Left ventricle myocardium inferior (tissue), 1 donor: ENCODE results near the gene TULP3. TPM values are rescaled to one million over a fixed set of nuclear protein-coding genes. Genes with fewer than 3 reads are reported as not detected.

Experiments
- DNase-seq: peaks from one replicate; pipeline ENCODE4 v3.0.0-alpha.2; 2020
- H3K27ac ChIP-seq: fragments of 200-600 bp; replicated peaks from 2 replicates; pipeline ENCODE4 v1.8.0; 2021
- H3K27me3 ChIP-seq: fragments of 200-600 bp; 2 replicates; pipeline ENCODE4 v1.8.0; 2021; ENCODE audit warnings: low read depth
- H3K36me3 ChIP-seq: fragments of 200-600 bp; 2 replicates; pipeline ENCODE4 v1.8.0; 2021
- H3K4me1 ChIP-seq: fragments of 200-600 bp; 2 replicates; pipeline ENCODE4 v1.8.0; 2021
- H3K4me3 ChIP-seq: fragments of 200-600 bp; 2 replicates; pipeline ENCODE4 v1.8.0; 2021; ENCODE audit warnings: mild to moderate bottlenecking, moderate library complexity
- H3K9me3 ChIP-seq: fragments of 200-600 bp; replicated peaks from 2 replicates; pipeline ENCODE4 v1.8.0; 2021
- CTCF ChIP-seq: fragments of 200-600 bp; IDR thresholded peaks from 2 replicates; pipeline ENCODE4 v1.8.0; 2021; ENCODE audit warnings: antibody characterized with exemption, mild to moderate bottlenecking, borderline replicate concordance
- intact Hi-C: fragments of 100-400 bp; cut with micrococcal nuclease; formaldehyde crosslinking; loops from one replicate; pipeline ENCODE4 v1.11.0; 2022
- total RNA-seq: library from RNA; stranded (reverse); fragmentation: NEBNext Ultra II Directional; extraction: Animal tissue kit (Norgen Biotek cat#: 25700); gene quantifications from one replicate; pipeline ENCODE4 v1.2.1, GENCODE V29; 2021
- donor health status: DM: no; HTN: yes; CAD: no; lungs with severe emphysema.

The TULP3 gene
- total RNA-seq, 1 donor from 2014 or later, result 4.8 TPM

- Histone ChIP-seq H3K4me3 (peak overlapping the region; percentile 76), H3K27ac (peak overlapping the region; percentile 92), H3K4me1 (peaks cover 44% of the 10 kb centered on the region), H3K9me3 (no peaks in the 10 kb centered on the region), H3K27me3 (peaks cover 11% of the 10 kb centered on the region), H3K36me3 (no peaks in the 10 kb centered on the region)
- TF ChIP-seq CTCF, result no peak
- no peak for DNase-seq
- intact Hi-C loops, result no loop called here
These were observed 67.2 kb downstream of the TULP3 start for GRCh38 chr12:2957816-2958431.

DNA sequence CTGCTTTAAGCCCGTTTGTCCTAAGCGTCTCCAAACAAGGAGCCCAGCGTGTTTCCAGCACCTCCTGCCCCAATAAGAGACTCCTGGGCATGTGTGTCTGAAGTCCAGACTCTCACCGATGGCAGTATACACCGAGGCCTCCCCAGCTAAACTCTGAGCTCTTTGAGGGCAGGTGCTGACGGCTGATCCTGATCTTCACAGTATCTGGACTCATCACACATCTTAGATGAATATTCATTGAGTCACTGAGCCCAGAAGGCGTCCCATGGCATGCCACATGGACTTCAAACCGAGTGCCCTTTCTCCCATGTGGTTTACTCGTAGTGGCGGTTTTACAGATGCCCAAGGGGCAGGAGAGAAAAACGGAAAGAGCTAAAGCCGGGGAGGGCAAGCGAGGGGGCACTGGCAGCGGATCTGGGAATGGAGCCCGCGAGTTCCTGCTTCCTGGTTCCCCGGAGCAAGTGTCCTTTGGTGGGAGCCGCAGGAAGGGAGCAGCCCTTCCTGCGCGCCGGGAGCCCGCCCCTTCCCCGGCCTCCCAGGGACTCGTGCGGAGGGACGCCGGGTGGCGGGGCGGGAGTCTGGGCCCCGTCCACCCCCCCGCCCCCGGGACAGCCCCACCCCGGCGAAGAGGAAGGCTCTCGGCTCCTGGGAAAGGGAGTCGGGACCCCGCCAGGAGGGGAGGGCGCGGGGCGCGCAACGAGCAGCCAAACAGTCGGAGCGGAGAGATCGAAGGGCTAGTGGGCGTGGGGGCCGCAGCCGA lies 67.9 kb downstream of the TULP3 start:
- DNase-seq, result peak; percentile 65
- no peaks in the 10 kb centered on the region for H3K9me3 ChIP-seq
- H3K4me1 ChIP-seq, result peaks cover 51% of the 10 kb centered on the region
- peak overlapping the region; percentile 92 for H3K27ac ChIP-seq
- peak overlapping the region; percentile 76 for H3K4me3 ChIP-seq
- intact Hi-C loops, result no loop called here
- peaks cover 11% of the 10 kb centered on the region for H3K27me3 ChIP-seq
- no peak for TF ChIP-seq CTCF
- no peaks in the 10 kb centered on the region for H3K36me3 ChIP-seq

DNA sequence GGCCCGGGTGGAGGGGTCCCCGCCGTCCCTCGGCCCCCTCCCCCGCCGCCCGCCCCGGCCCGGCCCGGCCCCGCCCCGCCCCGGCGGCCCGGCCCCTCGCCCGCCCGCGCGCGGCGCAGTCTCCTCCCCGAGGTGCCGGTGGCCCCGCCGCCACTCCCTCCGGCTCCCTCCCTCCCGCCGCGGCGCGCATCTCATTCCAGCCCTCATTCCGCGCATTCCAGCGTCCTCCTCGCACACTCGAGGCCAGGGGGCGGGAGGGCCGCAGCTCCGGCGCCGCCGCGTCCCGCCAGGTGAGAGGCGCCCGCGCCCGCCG lies 68.5 kb downstream of the TULP3 start, which contains the start of gene TEAD4:
TEAD4 (plus strand) TSS at position 206 of the 313 bp plus-strand sequence.
- Histone ChIP-seq H3K4me1 (peaks cover 55% of the 10 kb centered on the region), H3K36me3 (no peaks in the 10 kb centered on the region), H3K9me3 (no peaks in the 10 kb centered on the region), H3K27me3 (peaks cover 11% of the 10 kb centered on the region), H3K4me3 (peak within 1 kb of the TSS; percentile 76), H3K27ac (peak within 1 kb of the TSS; percentile 92)
- peak; percentile 68 for DNase-seq
- no peak for TF ChIP-seq CTCF
- intact Hi-C loops, result no loop called here

DNA sequence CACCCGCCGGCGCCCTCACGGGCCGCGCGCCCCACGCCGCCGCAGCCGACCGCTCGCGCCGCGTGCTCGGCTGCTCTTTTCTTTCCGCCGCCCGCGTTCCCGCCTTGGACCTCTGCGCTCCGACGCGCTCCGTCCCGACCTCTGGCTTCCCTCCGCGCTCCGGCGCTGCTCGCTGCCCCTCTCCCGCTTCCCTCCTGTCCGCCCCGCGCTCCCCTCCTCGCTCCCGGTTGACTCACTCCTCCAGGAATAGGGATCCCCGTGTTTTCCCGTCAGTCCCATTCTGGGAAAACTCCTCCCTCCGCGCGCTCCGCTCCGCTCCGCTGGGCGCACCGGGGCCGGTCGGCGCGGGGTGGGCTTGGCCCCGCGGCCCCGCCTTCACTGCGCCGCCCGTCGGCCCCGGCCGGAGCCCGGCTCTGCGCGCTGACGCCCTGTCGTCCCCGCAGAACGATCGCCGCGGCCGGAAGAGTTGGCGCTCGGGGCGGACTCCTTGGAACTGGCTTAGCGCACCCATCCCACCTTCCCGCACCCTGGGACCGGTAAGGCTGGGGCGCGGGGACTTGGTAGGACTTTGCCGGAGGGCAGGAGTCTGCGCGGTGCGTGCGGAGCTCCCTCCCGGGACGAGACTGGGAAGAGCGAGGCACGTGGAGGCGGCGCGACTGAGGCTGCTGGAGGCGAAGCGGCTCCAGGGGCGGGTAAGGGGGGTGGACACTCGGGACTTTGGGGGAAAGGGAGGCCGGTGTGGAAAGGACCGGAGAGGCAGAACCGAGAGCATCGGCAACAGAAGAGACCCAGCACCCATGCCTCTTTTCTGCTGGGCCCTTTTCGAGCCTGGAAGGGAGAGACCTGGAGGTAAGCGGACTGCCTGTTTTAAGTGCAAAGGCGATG lies 69.1 kb downstream of the TULP3 start:
- intact Hi-C loops, result no loop called here
- H3K4me1 ChIP-seq, result peaks cover 60% of the 10 kb centered on the region
- H3K27me3 ChIP-seq, result peaks cover 11% of the 10 kb centered on the region
- DNase-seq, result peak; percentile 34
- peak overlapping the region; percentile 76 for H3K4me3 ChIP-seq
- H3K36me3 ChIP-seq, result no peaks in the 10 kb centered on the region
- no peak for TF ChIP-seq CTCF
- H3K27ac ChIP-seq, result peak overlapping the region; percentile 92
- H3K9me3 ChIP-seq, result no peaks in the 10 kb centered on the region

DNA sequence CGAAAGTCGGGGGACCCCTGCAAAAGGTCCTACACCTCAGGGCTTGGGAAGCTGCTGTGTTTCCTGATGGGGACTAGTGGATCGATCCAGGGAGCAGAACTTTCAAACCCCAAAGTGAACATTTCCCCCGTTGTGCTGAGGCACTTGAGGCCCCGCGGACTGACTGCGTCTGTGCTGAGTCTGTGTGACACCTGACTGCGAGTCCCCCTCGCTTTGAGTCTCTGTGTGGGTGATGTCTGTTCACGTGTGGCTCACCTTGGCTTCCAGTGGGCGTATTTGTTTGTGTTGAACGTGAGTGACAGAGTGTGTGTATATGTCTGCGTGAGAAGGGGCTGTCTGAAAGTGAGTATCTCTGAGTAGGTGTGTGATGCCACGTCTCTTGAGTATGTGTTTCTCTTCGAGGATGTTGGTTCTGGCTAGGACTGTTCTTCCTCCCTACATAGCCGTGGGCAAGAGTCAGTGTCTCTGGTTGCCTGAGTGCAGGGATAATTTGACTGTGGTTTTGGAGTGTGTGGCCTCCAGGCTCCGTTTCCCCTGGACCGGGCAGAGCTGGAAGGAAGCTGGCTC lies 69.8 kb downstream of the TULP3 start:
- peaks cover 8% of the 10 kb centered on the region for H3K27me3 ChIP-seq
- H3K4me1 ChIP-seq, result peaks cover 64% of the 10 kb centered on the region
- no peaks in the 10 kb centered on the region for H3K36me3 ChIP-seq
- H3K27ac ChIP-seq, result peak overlapping the region; percentile 92
- H3K4me3 ChIP-seq, result peak overlapping the region; percentile 76
- intact Hi-C loops, result no loop called here
- H3K9me3 ChIP-seq, result no peaks in the 10 kb centered on the region
- TF ChIP-seq CTCF, result no peak
- DNase-seq, result no peak
